HCT116 (cell line): ENCODE results near the gene ALK. TPM values are rescaled to one million over a fixed set of nuclear protein-coding genes. Genes with fewer than 3 reads are reported as not detected.

Experiments used
- ATAC-seq: fragments of 200-7000 bp; cut with Tn5 transposase; 2 replicates; pipeline ENCODE4 v1.9.1; 2020; ENCODE audit warnings: mild to moderate bottlenecking, moderate library complexity
- BruUV-seq: library from RNA; stranded (reverse); fragments of 400-500 nt; replicated peaks from 2 replicates; lab custom pipeline; 2021; lab: Mats Ljungman, UMichigan
- CTCF ChIA-PET: fragments of 300-600 bp; sonication (Branson Sonifier 250); formaldehyde crosslinking; loops from one replicate; lab custom pipeline; 2021; ENCODE audit warnings: antibody characterized with exemption; lab: Charles Lee
- POLR2A ChIA-PET: fragments of 300-600, 350-600 bp; sonication (Branson Sonifier 250); formaldehyde crosslinking; loops from one replicate; lab custom pipeline; 2021; ENCODE audit warnings: antibody characterized with exemption; lab: Charles Lee
- RAD21 ChIA-PET, 2 experiments: fragments of 300-600 bp; sonication (Branson Sonifier 250); formaldehyde crosslinking; loops; one replicate each; lab custom pipeline; 2023; ENCODE audit warnings: low total read pairs in 2 of 2; ENCODE audit not compliant: uncharacterized antibody in 2 of 2, unreplicated experiment in 2 of 2, low non-redundant PET in 1 of 2; lab: Charles Lee
- DNase-seq: peaks from one replicate; pipeline ENCODE4 v3.0.0-alpha.2; 2010; ENCODE audit warnings: low read depth, low spot score
- H2AFZ ChIP-seq: fragments of 200-600 bp; shearing (Covaris generic), sonication (generic); 2 replicates; pipeline ENCODE4 v1.6.1; 2017; ENCODE audit warnings: low read depth, mixed run types, mixed read lengths, antibody characterized with exemption, low read length; ENCODE audit not compliant: poor library complexity, severe bottlenecking
- H3K27ac ChIP-seq: 2 replicates; pipeline ENCODE4 v1.5.1; 2012; ENCODE audit warnings: low read depth, low read length
- H3K27me3 ChIP-seq: fragments of 200-600 bp; sonication (generic); 2 replicates; pipeline ENCODE4 v1.6.1; 2016; ENCODE audit warnings: mixed run types, low read length, mixed read lengths; ENCODE audit not compliant: insufficient read depth
- H3K36me3 ChIP-seq, 2 experiments: fragments of 200-500 bp in 1 of 2; fragments of 200-600 bp in 1 of 2; sonication (Bioruptor generic) in 1 of 2; sonication (generic) in 1 of 2; 2 replicates each; pipeline versions ENCODE4 v1.5.1 to v1.6.1; 2014 to 2016; ENCODE audit warnings: low read length in 2 of 2, inconsistent platforms in 1 of 2, mixed read lengths in 1 of 2, mixed run types in 1 of 2; ENCODE audit not compliant: insufficient read depth in 2 of 2, control insufficient read depth in 1 of 2
- H3K4me1 ChIP-seq, 2 experiments: fragments of 200-600 bp in 1 of 2; sonication (generic) in 1 of 2; 2 replicates each; pipeline versions ENCODE4 v1.5.1 to v1.6.1; 2012 to 2017; ENCODE audit warnings: low read length in 2 of 2, inconsistent platforms in 1 of 2, mild to moderate bottlenecking in 1 of 2, mixed read lengths in 1 of 2, mixed run types in 1 of 2, moderate library complexity in 1 of 2; ENCODE audit not compliant: insufficient read depth in 2 of 2, control insufficient read depth in 1 of 2
- H3K4me2 ChIP-seq: fragments of 200-600 bp; sonication (generic); 2 replicates; pipeline ENCODE4 v1.6.1; 2017; ENCODE audit warnings: mixed run types, low read length, mixed read lengths
- H3K4me3 ChIP-seq, 2 experiments: fragments of 200-600 bp in 1 of 2; sonication (generic) in 1 of 2; replicated peaks in 1 of 2; 2 replicates each; pipeline ENCODE4 v1.5.1; 2011 to 2016; ENCODE audit warnings: low read length in 2 of 2, control low read depth in 1 of 2, low read depth in 1 of 2, mild to moderate bottlenecking in 1 of 2, mixed read lengths in 1 of 2, mixed run types in 1 of 2
- H3K79me2 ChIP-seq: fragments of 200-600 bp; sonication (generic); 2 replicates; pipeline ENCODE4 v1.6.1; 2017; ENCODE audit warnings: mild to moderate bottlenecking, mixed run types, low read length, moderate library complexity, mixed read lengths; ENCODE audit not compliant: insufficient read depth
- H3K9ac ChIP-seq: fragments of 200-600 bp; sonication (generic); 2 replicates; pipeline ENCODE4 v1.6.1; 2016; ENCODE audit warnings: low read length, mixed read lengths
- H3K9me2 ChIP-seq: fragments of 200-600 bp; sonication (generic), shearing (Covaris generic); 2 replicates; pipeline ENCODE4 v1.6.1; 2017; ENCODE audit warnings: mixed run types, mild to moderate bottlenecking, moderate library complexity; ENCODE audit not compliant: insufficient read depth
- H3K9me3 ChIP-seq, 2 experiments: fragments of 200-500 bp in 1 of 2; fragments of 200-600 bp in 1 of 2; sonication (Bioruptor generic) in 1 of 2; sonication (generic) in 1 of 2; 2 replicates each; pipeline ENCODE4 v1.6.1; 2014 to 2017; ENCODE audit warnings: low read length in 2 of 2, mixed read lengths in 2 of 2, inconsistent platforms in 1 of 2, low read depth in 1 of 2, mild to moderate bottlenecking in 1 of 2, mixed run types in 1 of 2, moderate library complexity in 1 of 2; ENCODE audit not compliant: control insufficient read depth in 1 of 2, insufficient read depth in 1 of 2
- H4K20me1 ChIP-seq: fragments of 200-600 bp; sonication (generic), shearing (Covaris generic); 2 replicates; pipeline ENCODE4 v1.6.1; 2017; ENCODE audit warnings: mixed run types, mild to moderate bottlenecking, moderate library complexity; ENCODE audit not compliant: insufficient read depth
- CBX3 ChIP-seq: IDR thresholded peaks from 2 replicates; pipeline ENCODE4 v1.6.1; 2012; ENCODE audit warnings: low read depth
- CEBPB ChIP-seq: IDR thresholded peaks from 2 replicates; pipeline ENCODE4 v1.6.1; 2012; ENCODE audit warnings: low read depth
- EGR1 ChIP-seq: IDR thresholded peaks from 2 replicates; pipeline ENCODE4 v1.6.1; 2012; ENCODE audit warnings: low read depth
- EZH2 ChIP-seq: fragments of 200-600 bp; sonication (generic); IDR thresholded peaks from 2 replicates; pipeline ENCODE4 v1.6.1; 2017; ENCODE audit warnings: antibody characterized with exemption, mixed run types
- FOSL1 ChIP-seq: IDR thresholded peaks from 2 replicates; pipeline ENCODE4 v1.6.1; 2012; ENCODE audit warnings: low read depth
- POLR2A ChIP-seq: IDR thresholded peaks from 2 replicates; pipeline ENCODE4 v1.7.0; 2011; ENCODE audit warnings: borderline replicate concordance; ENCODE audit not compliant: insufficient read depth, insufficient read length; ENCODE audit errors: extremely low read depth
- POLR2AphosphoS5 ChIP-seq: IDR thresholded peaks from 2 replicates; pipeline ENCODE4 v1.6.1; 2011; ENCODE audit warnings: mild to moderate bottlenecking, low read depth, low read length, moderate library complexity
- RAD21 ChIP-seq: IDR thresholded peaks from 2 replicates; pipeline ENCODE4 v1.6.1; 2012; ENCODE audit warnings: low read depth, mild to moderate bottlenecking
- SIN3A ChIP-seq: IDR thresholded peaks from 2 replicates; pipeline ENCODE4 v1.6.1; 2012; ENCODE audit warnings: low read depth
- TCF7L2 ChIP-seq: IDR thresholded peaks from 2 replicates; pipeline ENCODE4 v1.7.0; 2011; ENCODE audit warnings: borderline replicate concordance, inconsistent platforms; ENCODE audit not compliant: insufficient read depth, insufficient read length; ENCODE audit errors: extremely low read depth
- ZFX ChIP-seq: fragments of 450-650 bp; IDR thresholded peaks from 2 replicates; pipeline ENCODE4 v1.6.1; 2017
- ZNF274 ChIP-seq: fragments of 200-500 bp; sonication (Bioruptor generic); IDR thresholded peaks from 2 replicates; pipeline ENCODE4 v1.6.1; 2014; ENCODE audit warnings: mild to moderate bottlenecking, low read depth, low read length, inconsistent platforms
- intact Hi-C: fragments of 100-400 bp; cut with micrococcal nuclease; formaldehyde crosslinking; loops from 2 replicates; pipeline ENCODE4 v1.10.0; 2022
- total RNA-seq: library from RNA; stranded (reverse); gene quantifications from one replicate; pipeline ENCODE4 v1.2.1, GENCODE V29; 2021; ENCODE audit not compliant: unreplicated experiment
- TF ChIP-seq, protein P1 (sequence below), 3 experiments: fragments of 200-600 bp in 1 of 3; sonication (generic) in 1 of 3; IDR thresholded peaks in 2 of 3; conservative IDR thresholded peaks in 1 of 3; 2 replicates each; pipeline ENCODE4 v1.5.1; 2012 to 2017; ENCODE audit warnings: low read depth in 2 of 3, low read length in 2 of 3, antibody characterized with exemption in 1 of 3, borderline replicate concordance in 1 of 3, control low read depth in 1 of 3, mild to moderate bottlenecking in 1 of 3, mixed read lengths in 1 of 3, mixed run types in 1 of 3, moderate library complexity in 1 of 3; ENCODE audit not compliant: insufficient read depth in 1 of 3
- TF ChIP-seq, protein P2 (sequence below): IDR thresholded peaks from 2 replicates; pipeline ENCODE4 v1.6.1; 2012; ENCODE audit warnings: low read depth

ALK gene
- total RNA-seq, 1 experiment from 2014 or later = not detected

GRCh38 chr2:29769847-29770246, 151.5 kb downstream of the ALK start:
- intact Hi-C loops = no loop called here
- no peaks in the 10 kb centered on the region for H3K36me3 ChIP-seq
- no peaks in the 10 kb centered on the region for H3K79me2 ChIP-seq
- POLR2A ChIA-PET = no interaction called here
- no peaks in the 10 kb centered on the region for H3K9me2 ChIP-seq
- CTCF ChIA-PET = no interaction called here
- RAD21 ChIA-PET = no interaction called here
- no peak overlapping the region for H3K27ac ChIP-seq
- no TSS peak for BruUV-seq
- H3K4me1 ChIP-seq = no peaks in the 10 kb centered on the region
- DNase-seq (no peak), ATAC-seq (no peak)
- TF ChIP-seq POLR2A = no peak
- no peak for TF ChIP-seq CBX3
- TF ChIP-seq ZFX = no peak
- TF ChIP-seq TCF7L2 = no peak
- TF ChIP-seq SIN3A = no peak
- no peak for TF ChIP-seq CEBPB
- TF ChIP-seq ZNF274 = no peak
- no peak for TF ChIP-seq POLR2AphosphoS5
- no peak for TF ChIP-seq FOSL1
- H3K27me3 ChIP-seq = peaks cover 39% of the 10 kb centered on the region; the same call in 1 of the 2 replicates
- H3K4me3 ChIP-seq = no peak overlapping the region
- no peak overlapping the region for H3K9ac ChIP-seq
- no peak overlapping the region for H2AFZ ChIP-seq
- H3K9me3 ChIP-seq = no peaks in the 10 kb centered on the region
- H4K20me1 ChIP-seq = no peaks in the 10 kb centered on the region
- no peak overlapping the region for H3K4me2 ChIP-seq

- ATAC-seq = no peak
- ChIA-PET POLR2A (no interaction called here), CTCF (no interaction called here), RAD21 (no interaction called here)
- no TSS peak for BruUV-seq
- no peaks in the 10 kb centered on the region for H3K9me2 ChIP-seq
- intact Hi-C loops = no loop called here
- DNase-seq = no peak
- no peak overlapping the region for H3K27ac ChIP-seq
- H3K9ac ChIP-seq = no peak overlapping the region
- H3K79me2 ChIP-seq = no peaks in the 10 kb centered on the region
- no peaks in the 10 kb centered on the region for H3K4me1 ChIP-seq
- H4K20me1 ChIP-seq = no peaks in the 10 kb centered on the region
- H3K4me3 ChIP-seq = no peak overlapping the region
- H3K27me3 ChIP-seq = peaks cover 32% of the 10 kb centered on the region; the same call in 1 of the 2 replicates
- no peak overlapping the region for H2AFZ ChIP-seq
- no peaks in the 10 kb centered on the region for H3K9me3 ChIP-seq
- no peak overlapping the region for H3K4me2 ChIP-seq
- no peaks in the 10 kb centered on the region for H3K36me3 ChIP-seq
- TF ChIP-seq FOSL1 = no peak
- TF ChIP-seq POLR2A = no peak
- TF ChIP-seq EGR1 = no peak
- no peak for TF ChIP-seq CBX3
- TF ChIP-seq RAD21 = no peak
- TF ChIP-seq EZH2 = no peak
- TF ChIP-seq, protein P1, sequence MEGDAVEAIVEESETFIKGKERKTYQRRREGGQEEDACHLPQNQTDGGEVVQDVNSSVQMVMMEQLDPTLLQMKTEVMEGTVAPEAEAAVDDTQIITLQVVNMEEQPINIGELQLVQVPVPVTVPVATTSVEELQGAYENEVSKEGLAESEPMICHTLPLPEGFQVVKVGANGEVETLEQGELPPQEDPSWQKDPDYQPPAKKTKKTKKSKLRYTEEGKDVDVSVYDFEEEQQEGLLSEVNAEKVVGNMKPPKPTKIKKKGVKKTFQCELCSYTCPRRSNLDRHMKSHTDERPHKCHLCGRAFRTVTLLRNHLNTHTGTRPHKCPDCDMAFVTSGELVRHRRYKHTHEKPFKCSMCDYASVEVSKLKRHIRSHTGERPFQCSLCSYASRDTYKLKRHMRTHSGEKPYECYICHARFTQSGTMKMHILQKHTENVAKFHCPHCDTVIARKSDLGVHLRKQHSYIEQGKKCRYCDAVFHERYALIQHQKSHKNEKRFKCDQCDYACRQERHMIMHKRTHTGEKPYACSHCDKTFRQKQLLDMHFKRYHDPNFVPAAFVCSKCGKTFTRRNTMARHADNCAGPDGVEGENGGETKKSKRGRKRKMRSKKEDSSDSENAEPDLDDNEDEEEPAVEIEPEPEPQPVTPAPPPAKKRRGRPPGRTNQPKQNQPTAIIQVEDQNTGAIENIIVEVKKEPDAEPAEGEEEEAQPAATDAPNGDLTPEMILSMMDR (IDR thresholded peaks at IDR 0.05 in 2 of 3, conservative IDR thresholded peaks at IDR 0.05 in 1 of 3; ENCODE audit: borderline replicate concordance in 1 of 3, insufficient read depth in 1 of 3, low read depth in 2 of 3, low read length in 2 of 3) = no peak
- TF ChIP-seq, protein P2, sequence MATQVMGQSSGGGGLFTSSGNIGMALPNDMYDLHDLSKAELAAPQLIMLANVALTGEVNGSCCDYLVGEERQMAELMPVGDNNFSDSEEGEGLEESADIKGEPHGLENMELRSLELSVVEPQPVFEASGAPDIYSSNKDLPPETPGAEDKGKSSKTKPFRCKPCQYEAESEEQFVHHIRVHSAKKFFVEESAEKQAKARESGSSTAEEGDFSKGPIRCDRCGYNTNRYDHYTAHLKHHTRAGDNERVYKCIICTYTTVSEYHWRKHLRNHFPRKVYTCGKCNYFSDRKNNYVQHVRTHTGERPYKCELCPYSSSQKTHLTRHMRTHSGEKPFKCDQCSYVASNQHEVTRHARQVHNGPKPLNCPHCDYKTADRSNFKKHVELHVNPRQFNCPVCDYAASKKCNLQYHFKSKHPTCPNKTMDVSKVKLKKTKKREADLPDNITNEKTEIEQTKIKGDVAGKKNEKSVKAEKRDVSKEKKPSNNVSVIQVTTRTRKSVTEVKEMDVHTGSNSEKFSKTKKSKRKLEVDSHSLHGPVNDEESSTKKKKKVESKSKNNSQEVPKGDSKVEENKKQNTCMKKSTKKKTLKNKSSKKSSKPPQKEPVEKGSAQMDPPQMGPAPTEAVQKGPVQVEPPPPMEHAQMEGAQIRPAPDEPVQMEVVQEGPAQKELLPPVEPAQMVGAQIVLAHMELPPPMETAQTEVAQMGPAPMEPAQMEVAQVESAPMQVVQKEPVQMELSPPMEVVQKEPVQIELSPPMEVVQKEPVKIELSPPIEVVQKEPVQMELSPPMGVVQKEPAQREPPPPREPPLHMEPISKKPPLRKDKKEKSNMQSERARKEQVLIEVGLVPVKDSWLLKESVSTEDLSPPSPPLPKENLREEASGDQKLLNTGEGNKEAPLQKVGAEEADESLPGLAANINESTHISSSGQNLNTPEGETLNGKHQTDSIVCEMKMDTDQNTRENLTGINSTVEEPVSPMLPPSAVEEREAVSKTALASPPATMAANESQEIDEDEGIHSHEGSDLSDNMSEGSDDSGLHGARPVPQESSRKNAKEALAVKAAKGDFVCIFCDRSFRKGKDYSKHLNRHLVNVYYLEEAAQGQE = no peak
These were observed 153.6 kb downstream of the ALK start for GRCh38 chr2:29767606-29768335.
